Lung (tissue), 12 donors: ENCODE results near the gene ENGASE. TPM values are rescaled to one million over a fixed set of nuclear protein-coding genes. Genes with fewer than 3 reads are reported as not detected.

Experiments
- ATAC-seq: fragments of 200-7000 bp; cut with Tn5 transposase; one replicate; pipeline ENCODE4 v1.9.1; 2020; ENCODE audit warnings: moderate number of reproducible peaks; ENCODE audit not compliant: insufficient read depth, low FRiP score
- DNase-seq, 3 donors: peaks; one replicate each; pipeline ENCODE4 v3.0.0-alpha.2; 2013 to 2017
- H3K27ac ChIP-seq, 2 donors: one replicate each; pipeline ENCODE4 v1.5.1; 2013; ENCODE audit warnings: mild to moderate bottlenecking in 2 of 2, moderate library complexity in 2 of 2, control low read depth in 1 of 2, inconsistent platforms in 1 of 2, low read depth in 1 of 2, low read length in 1 of 2
- H3K27me3 ChIP-seq, 3 donors: one replicate each; pipeline ENCODE4 v1.5.1; 2013; ENCODE audit warnings: low read length in 2 of 3; ENCODE audit not compliant: control insufficient read depth in 3 of 3, insufficient read depth in 3 of 3
- H3K36me3 ChIP-seq, 4 donors: one replicate each; pipeline ENCODE4 v1.5.1; 2013; ENCODE audit warnings: low read length in 4 of 4, mild to moderate bottlenecking in 1 of 4, moderate library complexity in 1 of 4; ENCODE audit not compliant: control insufficient read depth in 4 of 4, insufficient read depth in 4 of 4
- H3K4me1 ChIP-seq, 5 donors: one replicate each; pipeline ENCODE4 v1.5.1; 2013; ENCODE audit warnings: low read length in 5 of 5, mild to moderate bottlenecking in 2 of 5, moderate library complexity in 1 of 5; ENCODE audit not compliant: control insufficient read depth in 5 of 5, insufficient read depth in 5 of 5
- H3K4me3 ChIP-seq: one replicate; pipeline ENCODE4 v1.5.1; 2013; ENCODE audit warnings: mild to moderate bottlenecking, control low read depth, moderate library complexity
- H3K9ac ChIP-seq, 2 donors: one replicate each; pipeline ENCODE4 v1.5.1; 2013; ENCODE audit warnings: low read length in 2 of 2, control low read depth in 1 of 2; ENCODE audit not compliant: insufficient read depth in 1 of 2
- H3K9me3 ChIP-seq, 4 donors: one replicate each; pipeline ENCODE4 v1.5.1; 2013; ENCODE audit warnings: low read length in 3 of 4, mild to moderate bottlenecking in 1 of 4, moderate library complexity in 1 of 4; ENCODE audit not compliant: control insufficient read depth in 4 of 4, insufficient read depth in 3 of 4
- WGBS, 2 donors: extraction: QIAGEN DNeasy Blood & Tissue Kit; methylation state at CpG; one replicate each; pipeline ENCODE4 v1.1.7; 2013; 5-methylcytosine and 5-hydroxymethylcytosine counted together
- polyA plus RNA-seq, 2 donors: library from polyadenylated mRNA; stranded (reverse); fragments of 200-250 nt; gene quantifications; one replicate each; pipeline ENCODE4 v1.2.1, GENCODE V29; 2013
- total RNA-seq, 2 donors: library from RNA; depleted of rRNA in 1 of 2; stranded (reverse); fragments of >200 nt in 1 of 2; gene quantifications; one replicate each; pipeline ENCODE4 v1.2.1, GENCODE V29; 2014 to 2021
- TF ChIP-seq, protein P1 (sequence below): IDR thresholded peaks from 2 replicates; pipeline ENCODE4 v1.5.1; 2012; ENCODE audit warnings: mild to moderate bottlenecking; ENCODE audit errors: control extremely low read depth, extremely low read depth
- donor health status: control.
- donor health status: control.
- donor health status: Bipolar disorder and iron deficiency.
- donor health status: healthy.
- donor health status: DM: yes; HTN: yes; CAD: no.

Gene ENGASE
- total and polyA plus RNA-seq, 4 donors: 19.0 to 45.7 (median 32.5) TPM

DNA sequence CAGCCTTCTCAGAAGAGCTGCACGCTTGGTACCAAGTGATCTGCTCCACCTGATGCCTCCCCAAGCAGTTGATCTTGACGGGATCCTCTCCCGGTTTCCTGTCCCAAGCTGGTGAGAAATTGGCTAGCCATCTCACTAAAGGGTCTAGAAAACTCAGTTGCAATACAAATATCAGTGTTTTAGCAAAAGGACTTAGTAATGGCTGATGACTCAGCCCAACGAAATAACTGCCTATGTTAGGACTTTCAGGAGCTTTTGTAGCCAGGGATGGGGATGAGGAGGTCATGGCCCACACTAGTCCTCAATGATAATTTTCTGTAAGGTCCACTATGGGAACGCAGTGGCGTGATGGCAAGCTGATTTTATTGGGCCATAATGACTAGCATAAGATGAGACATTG is 23.3 kb upstream of the ENGASE start:
- H3K4me3 ChIP-seq: no peak overlapping the region
- peaks cover 0 to 6% (median 0%) of the 10 kb centered on the region in 4 donors for H3K9me3 ChIP-seq
- WGBS, 2 donors: 87% methylated on average over 6 of the region's 6 CpGs
- H3K9ac ChIP-seq: no peak overlapping the region
- no peak overlapping the region for H3K27ac ChIP-seq
- H3K4me1 ChIP-seq: peaks cover 0 to 6% (median 0%) of the 10 kb centered on the region in 5 donors
- peaks cover 0 to 3% (median 0%) of the 10 kb centered on the region in 4 donors for H3K36me3 ChIP-seq
- ATAC-seq: no peak
- DNase-seq: no peak
- TF ChIP-seq, protein P1, sequence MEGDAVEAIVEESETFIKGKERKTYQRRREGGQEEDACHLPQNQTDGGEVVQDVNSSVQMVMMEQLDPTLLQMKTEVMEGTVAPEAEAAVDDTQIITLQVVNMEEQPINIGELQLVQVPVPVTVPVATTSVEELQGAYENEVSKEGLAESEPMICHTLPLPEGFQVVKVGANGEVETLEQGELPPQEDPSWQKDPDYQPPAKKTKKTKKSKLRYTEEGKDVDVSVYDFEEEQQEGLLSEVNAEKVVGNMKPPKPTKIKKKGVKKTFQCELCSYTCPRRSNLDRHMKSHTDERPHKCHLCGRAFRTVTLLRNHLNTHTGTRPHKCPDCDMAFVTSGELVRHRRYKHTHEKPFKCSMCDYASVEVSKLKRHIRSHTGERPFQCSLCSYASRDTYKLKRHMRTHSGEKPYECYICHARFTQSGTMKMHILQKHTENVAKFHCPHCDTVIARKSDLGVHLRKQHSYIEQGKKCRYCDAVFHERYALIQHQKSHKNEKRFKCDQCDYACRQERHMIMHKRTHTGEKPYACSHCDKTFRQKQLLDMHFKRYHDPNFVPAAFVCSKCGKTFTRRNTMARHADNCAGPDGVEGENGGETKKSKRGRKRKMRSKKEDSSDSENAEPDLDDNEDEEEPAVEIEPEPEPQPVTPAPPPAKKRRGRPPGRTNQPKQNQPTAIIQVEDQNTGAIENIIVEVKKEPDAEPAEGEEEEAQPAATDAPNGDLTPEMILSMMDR: no peak
- H3K27me3 ChIP-seq: no peaks in the 10 kb centered on the region

DNA sequence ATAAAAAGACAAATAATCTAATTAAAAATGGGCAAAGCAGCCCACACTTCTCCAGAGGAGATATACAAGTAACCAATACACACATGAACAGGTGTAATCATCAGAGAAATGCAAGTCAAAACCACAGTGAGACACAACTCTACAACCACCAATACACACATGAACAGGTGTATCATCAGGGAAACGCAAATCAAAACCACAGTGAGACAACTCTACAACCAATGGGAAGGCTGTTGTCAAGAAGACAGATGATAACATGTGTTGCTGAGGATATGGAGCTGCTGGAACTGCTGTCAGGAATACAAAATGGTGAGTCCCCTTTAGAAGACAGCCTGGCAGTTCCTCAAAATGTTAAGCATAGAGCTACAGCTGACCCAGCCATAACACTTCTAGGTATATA is 22.5 kb upstream of the ENGASE start:
- Histone ChIP-seq H3K36me3 (peaks cover 0 to 3% (median 0%) of the 10 kb centered on the region in 4 donors), H3K27me3 (no peaks in the 10 kb centered on the region), H3K4me3 (no peak overlapping the region), H3K27ac (no peak overlapping the region), H3K9ac (no peak overlapping the region), H3K4me1 (peaks cover 0 to 3% (median 0%) of the 10 kb centered on the region in 5 donors), H3K9me3 (peaks cover 0 to 6% (median 0%) of the 10 kb centered on the region in 4 donors)
- TF ChIP-seq, protein P1: no peak
- ATAC-seq: no peak
- 38 to 77% methylated on average over 1 of the region's 1 CpG for WGBS, 2 donors
- DNase-seq: no peak

DNA sequence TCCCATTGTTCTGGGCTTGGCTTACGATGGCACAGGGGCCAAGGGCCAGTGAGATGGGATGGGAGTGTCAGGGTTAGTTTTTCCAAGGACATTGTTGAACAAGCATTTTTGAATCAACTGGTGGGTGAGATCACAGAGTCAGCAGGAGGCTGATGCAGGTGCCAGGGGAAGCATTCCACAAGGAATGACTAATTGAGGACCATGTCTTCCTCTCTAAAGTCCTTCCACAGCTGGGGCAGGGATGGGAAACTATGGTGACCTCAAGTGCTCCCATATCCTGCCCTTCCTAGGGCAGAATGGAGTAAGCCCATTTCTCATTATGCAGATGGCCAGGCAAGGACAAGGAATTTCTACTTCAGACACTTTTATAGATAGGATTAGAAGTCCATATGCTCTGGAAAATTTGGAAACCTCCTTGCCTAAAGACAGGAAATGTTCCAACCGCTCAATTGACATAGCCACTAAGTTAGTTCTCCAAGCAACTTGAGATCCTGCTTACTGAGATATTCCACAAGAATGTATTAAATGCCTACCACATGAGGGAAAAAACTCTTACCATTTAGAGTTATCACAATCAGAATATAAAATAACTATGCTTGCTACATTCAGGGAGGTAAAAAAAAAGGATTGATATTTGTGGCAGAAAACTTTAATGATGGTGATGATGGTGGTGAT is 21.2 kb upstream of the ENGASE start:
- no peaks in the 10 kb centered on the region for H3K36me3 ChIP-seq
- peaks cover 0 to 6% (median 0%) of the 10 kb centered on the region in 4 donors for H3K9me3 ChIP-seq
- peaks cover 0 to 3% (median 0%) of the 10 kb centered on the region in 5 donors for H3K4me1 ChIP-seq
- H3K27me3 ChIP-seq: no peaks in the 10 kb centered on the region
- H3K4me3 ChIP-seq: no peak overlapping the region
- no peak overlapping the region for H3K9ac ChIP-seq
- H3K27ac ChIP-seq: peak overlapping the region in 1 of 2 donors; percentile 34
- ATAC-seq (no peak), DNase-seq (no peak)
- TF ChIP-seq, protein P1: no peak
- 78 to 79% methylated on average over 2 of the region's 2 CpGs for WGBS, 2 donors
